Osteoblast (primary cell): ENCODE results near the gene NAA25. TPM values are rescaled to one million over a fixed set of nuclear protein-coding genes. Genes with fewer than 3 reads are reported as not detected.

Experiments used
- DNase-seq: peaks from one replicate; pipeline ENCODE4 v3.0.0; 2011; ENCODE audit warnings: low spot score, mixed read lengths; ENCODE audit not compliant: insufficient read length; ENCODE audit errors: missing footprints
- H2AFZ ChIP-seq: 2 replicates; pipeline ENCODE4 v1.6.0; 2011; ENCODE audit warnings: mild to moderate bottlenecking, low read length
- H3K27ac ChIP-seq: 2 replicates; pipeline ENCODE4 v1.5.1; 2011; ENCODE audit warnings: mild to moderate bottlenecking, low read depth, low read length, moderate library complexity
- H3K27me3 ChIP-seq: 2 replicates; pipeline ENCODE4 v1.6.0; 2012; ENCODE audit warnings: mild to moderate bottlenecking, control low read depth, inconsistent platforms, low read length, moderate library complexity; ENCODE audit not compliant: insufficient read depth
- H3K36me3 ChIP-seq: 2 replicates; pipeline ENCODE4 v1.5.1; 2011; ENCODE audit warnings: mild to moderate bottlenecking, low read length, control low read depth, moderate library complexity; ENCODE audit not compliant: insufficient read depth
- H3K4me1 ChIP-seq: 2 replicates; pipeline ENCODE4 v1.5.1; 2011; ENCODE audit warnings: mild to moderate bottlenecking, low read length, control low read depth, moderate library complexity; ENCODE audit not compliant: insufficient read depth
- H3K4me2 ChIP-seq: 2 replicates; pipeline ENCODE4 v1.6.0; 2011; ENCODE audit warnings: mild to moderate bottlenecking, low read length; ENCODE audit not compliant: insufficient read depth
- H3K4me3 ChIP-seq: fragments of 200-600 bp; sonication (generic); 3 replicates; pipeline ENCODE4 v1.5.1; 2012; ENCODE audit warnings: mild to moderate bottlenecking, low read length, inconsistent platforms; ENCODE audit not compliant: insufficient read depth
- H3K79me2 ChIP-seq: 2 replicates; pipeline ENCODE4 v1.6.0; 2012; ENCODE audit warnings: mild to moderate bottlenecking, low read length, control low read depth, inconsistent platforms; ENCODE audit not compliant: insufficient read depth
- H3K9me3 ChIP-seq: 2 replicates; pipeline ENCODE4 v1.5.1; 2011; ENCODE audit warnings: low read depth, low read length, control low read depth
- H4K20me1 ChIP-seq: 2 replicates; pipeline ENCODE4 v1.6.0; 2012; ENCODE audit warnings: mild to moderate bottlenecking, low read length, control low read depth; ENCODE audit not compliant: insufficient read depth
- CTCF ChIP-seq: IDR thresholded peaks from 2 replicates; pipeline ENCODE4 v1.5.1; 2011; ENCODE audit warnings: mild to moderate bottlenecking, low read depth, low read length, moderate library complexity; ENCODE audit errors: extremely low read depth
- small RNA-seq: library from RNA; depleted of rRNA; stranded (forward); fragments of <200 nt; gene quantifications from one replicate; pipeline ENCODE3, GENCODE V24; 2012
- total RNA-seq: library from RNA; depleted of rRNA; stranded (reverse); fragments of >200 nt; gene quantifications from 2 replicates; pipeline ENCODE4 v1.2.3, GENCODE V29; 2012

The NAA25 gene
- total RNA-seq, 1 donor = 20.6 TPM

GRCh38 chr12:111981987-111982386, 126.6 kb downstream of the NAA25 start:
- no peak for DNase-seq
- no peaks in the 10 kb centered on the region for H4K20me1 ChIP-seq
- no peaks in the 10 kb centered on the region for H3K4me1 ChIP-seq
- no peaks in the 10 kb centered on the region for H3K27me3 ChIP-seq
- TF ChIP-seq CTCF = no peak
- H3K4me2 ChIP-seq = no peak overlapping the region
- H3K36me3 ChIP-seq = no peaks in the 10 kb centered on the region
- no peak overlapping the region for H3K4me3 ChIP-seq
- H3K9me3 ChIP-seq = no peaks in the 10 kb centered on the region
- H2AFZ ChIP-seq = no peak overlapping the region
- no peaks in the 10 kb centered on the region for H3K79me2 ChIP-seq
- no peak overlapping the region for H3K27ac ChIP-seq

DNA sequence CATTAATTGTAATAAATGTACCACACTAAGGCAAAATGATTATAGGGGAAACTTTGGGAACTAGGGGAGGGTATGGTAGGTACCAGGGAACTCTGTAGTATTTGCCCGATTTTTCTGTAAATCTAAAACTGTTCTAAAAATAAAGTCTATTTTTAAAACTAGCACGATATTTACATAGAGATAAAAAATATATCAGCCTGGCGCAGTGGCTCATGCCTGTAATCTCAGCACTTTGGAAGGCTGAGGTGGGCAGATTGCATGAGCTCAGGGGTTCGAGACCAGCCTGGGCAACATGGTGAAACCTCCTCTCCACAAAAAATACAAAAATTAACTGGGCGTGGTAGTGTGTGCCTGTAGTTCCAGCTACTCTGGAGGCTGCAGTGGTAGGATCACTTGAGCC, 128.0 kb downstream of the NAA25 start:
- H3K79me2 ChIP-seq = no peaks in the 10 kb centered on the region
- H3K4me1 ChIP-seq = no peaks in the 10 kb centered on the region
- H3K4me2 ChIP-seq = no peak overlapping the region
- H3K27ac ChIP-seq = no peak overlapping the region
- no peaks in the 10 kb centered on the region for H4K20me1 ChIP-seq
- no peak for TF ChIP-seq CTCF
- H2AFZ ChIP-seq = no peak overlapping the region
- no peak overlapping the region for H3K4me3 ChIP-seq
- no peak for DNase-seq
- H3K27me3 ChIP-seq = no peaks in the 10 kb centered on the region
- H3K36me3 ChIP-seq = no peaks in the 10 kb centered on the region
- H3K9me3 ChIP-seq = no peaks in the 10 kb centered on the region

- Histone ChIP-seq H3K4me2 (no peak overlapping the region), H2AFZ (no peak overlapping the region)
These were observed 130.0 kb downstream of the NAA25 start for GRCh38 chr12:111978545-111978944.

DNA sequence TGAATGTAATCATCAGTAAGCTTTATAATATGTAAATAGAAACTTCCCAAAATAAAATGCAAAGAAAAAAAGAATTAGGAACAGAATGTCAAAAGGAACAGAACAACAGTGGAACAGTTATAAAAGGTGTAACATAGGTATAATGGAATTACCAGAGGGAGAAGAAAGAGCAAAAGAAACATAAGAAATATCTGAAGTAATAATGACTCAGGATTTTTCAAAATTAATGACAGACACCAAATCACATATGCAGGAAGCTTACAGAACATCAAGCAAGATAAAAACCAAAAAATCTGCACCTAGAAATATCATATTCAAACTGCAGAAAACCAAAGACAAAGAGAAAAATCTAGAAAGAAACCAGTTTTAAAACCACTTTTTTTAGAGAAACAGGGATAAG, 131.7 kb downstream of the NAA25 start:
- Histone ChIP-seq H3K4me2 (no peak overlapping the region), H3K27ac (no peak overlapping the region), H2AFZ (no peak overlapping the region), H3K27me3 (no peaks in the 10 kb centered on the region), H3K79me2 (no peaks in the 10 kb centered on the region), H3K9me3 (no peaks in the 10 kb centered on the region), H3K36me3 (no peaks in the 10 kb centered on the region), H4K20me1 (no peaks in the 10 kb centered on the region), H3K4me1 (no peaks in the 10 kb centered on the region), H3K4me3 (no peak overlapping the region)
- no peak for DNase-seq
- no peak for TF ChIP-seq CTCF

More at GRCh38 chr12:111978545-111978944, 130.0 kb downstream of the NAA25 start:
- Histone ChIP-seq H3K36me3 (no peaks in the 10 kb centered on the region), H3K27me3 (no peaks in the 10 kb centered on the region), H3K79me2 (no peaks in the 10 kb centered on the region), H3K27ac (no peak overlapping the region), H3K4me1 (no peaks in the 10 kb centered on the region), H4K20me1 (no peaks in the 10 kb centered on the region), H3K4me3 (no peak overlapping the region), H3K9me3 (no peaks in the 10 kb centered on the region)
- no peak for TF ChIP-seq CTCF
- no peak for DNase-seq

Small RNA genes lying within 50 kb of the gene (small RNA-seq; reads per million reads assigned to genes)
- gene AC004024.1 (not detected), gene MIR3657 (not detected), gene RF00019 (not detected)

Other genes starting within 250 kb of the NAA25 start
- 10.5 and 11.2 TPM in 2 replicates for gene TMEM116, start 95.6 kb downstream of the NAA25 start, total RNA-seq
- gene ERP29, start 95.4 kb downstream of the NAA25 start, total RNA-seq = 76.3 and 77.4 TPM in 2 replicates
- gene TRAFD1, start 16.8 kb upstream of the NAA25 start, total RNA-seq = 39.8 and 40.5 TPM in 2 replicates